Renal pelvis (tissue), 4 donors: ENCODE measurements around the gene MSH2. TPM values are rescaled to one million over a fixed set of nuclear protein-coding genes. Genes with fewer than 3 reads are reported as not detected.

Source experiments
- DNase-seq: peaks from one replicate; pipeline ENCODE4 v3.0.0-alpha.2; 2013
- polyA plus RNA-seq, 3 donors: library from polyadenylated mRNA; unstranded; fragments of 120-200 nt; gene quantifications; one replicate each; pipeline ENCODE4 v1.2.1, GENCODE V29; 2013; ENCODE audit not compliant: insufficient read length in 3 of 3

MSH2 gene
- polyA plus RNA-seq, 3 donors: 69.3 to 74.2 (median 69.7) TPM

GRCh38 chr2:47528874-47529273, 125.9 kb downstream of the MSH2 start:
- no peak for DNase-seq

GRCh38 chr2:47530105-47530760, 127.3 kb downstream of the MSH2 start:
- no peak for DNase-seq

- no peak for DNase-seq
Measured at GRCh38 chr2:47531378-47532042, 128.6 kb downstream of the MSH2 start.

Other genes with a start within 250 kb of the MSH2 start
- gene STPG4, start 247.8 kb upstream of the MSH2 start, polyA plus RNA-seq: under 1 TPM; 0.14 to 0.30 (median 0.14) TPM
- 100 to 1,000 TPM; 839 to 978 (median 874) TPM for gene CALM2, start 226.6 kb upstream of the MSH2 start, polyA plus RNA-seq
- gene EPCAM, start 33.8 kb upstream of the MSH2 start, polyA plus RNA-seq: 100 to 1,000 TPM; 331 to 423 (median 366) TPM
- gene KCNK12, start 167.8 kb downstream of the MSH2 start, polyA plus RNA-seq: 1 to 10 TPM in 1 of 3 donors, under 1 TPM in 2; 0.17 to 1.1 (median 0.76) TPM